GM10248 (cell line): ENCODE measurements around the gene GTPBP4.
A peak's percentile ranks its signal among the peaks of the same experiment; 100 is the strongest.

Experiments used
- CTCF ChIA-PET: fragments of 300-600 bp; sonication (Branson Sonifier 250); formaldehyde crosslinking; extraction: SDS; loops from one replicate; lab custom pipeline; 2021; ENCODE audit warnings: antibody characterized with exemption; lab: Yijun Ruan, JAX
- POLR2A ChIA-PET: fragments of 350-650 bp; sonication (Branson Sonifier 250); formaldehyde crosslinking; extraction: SDS; loops from one replicate; lab custom pipeline; 2020; ENCODE audit warnings: antibody characterized with exemption; lab: Yijun Ruan, JAX
- DNase-seq: peaks from one replicate; pipeline ENCODE4 v3.0.0; 2012; ENCODE audit errors: extremely low spot score
- TF ChIP-seq, protein P1 (sequence below): IDR thresholded peaks from 2 replicates; pipeline ENCODE4 v1.5.1; 2012; ENCODE audit warnings: mild to moderate bottlenecking, low read depth; ENCODE audit errors: extremely low read depth, missing control alignments, control extremely low read depth

The GTPBP4 gene

GRCh38 chr10:1048349-1048731, 60.1 kb downstream of the GTPBP4 start:
- CTCF ChIA-PET, result interaction anchor here (0.7 to 1.5 kb wide), 2 partner anchors 12 to 121 kb away, joined by 3 to 8 read pairs; no protein-coding TSS in a partner anchor
- TF ChIP-seq, protein P1, sequence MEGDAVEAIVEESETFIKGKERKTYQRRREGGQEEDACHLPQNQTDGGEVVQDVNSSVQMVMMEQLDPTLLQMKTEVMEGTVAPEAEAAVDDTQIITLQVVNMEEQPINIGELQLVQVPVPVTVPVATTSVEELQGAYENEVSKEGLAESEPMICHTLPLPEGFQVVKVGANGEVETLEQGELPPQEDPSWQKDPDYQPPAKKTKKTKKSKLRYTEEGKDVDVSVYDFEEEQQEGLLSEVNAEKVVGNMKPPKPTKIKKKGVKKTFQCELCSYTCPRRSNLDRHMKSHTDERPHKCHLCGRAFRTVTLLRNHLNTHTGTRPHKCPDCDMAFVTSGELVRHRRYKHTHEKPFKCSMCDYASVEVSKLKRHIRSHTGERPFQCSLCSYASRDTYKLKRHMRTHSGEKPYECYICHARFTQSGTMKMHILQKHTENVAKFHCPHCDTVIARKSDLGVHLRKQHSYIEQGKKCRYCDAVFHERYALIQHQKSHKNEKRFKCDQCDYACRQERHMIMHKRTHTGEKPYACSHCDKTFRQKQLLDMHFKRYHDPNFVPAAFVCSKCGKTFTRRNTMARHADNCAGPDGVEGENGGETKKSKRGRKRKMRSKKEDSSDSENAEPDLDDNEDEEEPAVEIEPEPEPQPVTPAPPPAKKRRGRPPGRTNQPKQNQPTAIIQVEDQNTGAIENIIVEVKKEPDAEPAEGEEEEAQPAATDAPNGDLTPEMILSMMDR, result no peak
- no peak for DNase-seq
- POLR2A ChIA-PET, result interaction anchor here (1.0 to 3.6 kb wide), 6 partner anchors 12 to 120 kb away, joined by 3 to 33 read pairs (median 4); partner anchors contain the start of gene LARP4B

DNA sequence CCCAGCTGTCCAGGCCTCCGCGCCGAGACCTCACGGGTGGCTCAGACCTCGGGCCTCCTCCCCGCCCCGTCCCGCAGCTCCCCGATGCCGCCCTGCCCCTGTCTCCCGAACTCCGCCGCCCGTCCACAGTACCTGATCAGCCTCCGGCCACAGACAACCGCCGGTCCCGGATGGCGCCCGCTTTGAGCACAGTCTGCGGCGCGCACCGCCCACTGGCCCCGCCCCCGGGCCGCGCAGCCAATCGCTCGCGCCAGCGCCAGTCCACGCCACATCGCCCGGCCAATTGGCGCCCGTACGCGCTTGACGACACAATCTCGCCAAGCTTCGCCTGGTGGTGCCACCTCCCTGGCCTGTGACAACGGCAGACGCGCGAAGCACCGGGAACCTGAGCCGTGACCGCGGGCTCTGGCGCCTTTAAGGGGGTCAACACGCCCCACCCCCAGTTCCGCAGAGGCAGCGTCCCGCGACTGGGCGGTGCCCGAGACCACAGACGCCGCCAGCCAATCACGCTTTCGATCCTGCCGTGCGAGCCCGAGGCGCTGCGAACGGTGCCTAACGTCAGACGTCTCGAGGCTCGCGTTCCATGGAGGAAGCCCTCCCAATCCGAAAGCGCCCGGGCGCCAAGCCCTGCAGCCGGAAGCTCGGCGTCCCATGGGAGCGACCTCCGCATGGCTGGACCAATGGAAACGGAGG, 60.6 kb downstream of the GTPBP4 start, which contains the start of gene IDI1:
Gene IDI1 (minus strand): TSS at position 388 of the 693 bp plus-strand sequence. CDS start 116 bp downstream, at position 272.
- ChIA-PET POLR2A (interaction anchor here (1.0 to 3.6 kb wide), 6 partner anchors 12 to 121 kb away, joined by 3 to 33 read pairs (median 4); partner anchors contain the start of gene LARP4B), CTCF (interaction anchor here (0.7 to 1.5 kb wide), 3 partner anchors 13 to 121 kb away, joined by 3 to 8 read pairs (median 5); partner anchors contain the start of gene GTPBP4)
- TF ChIP-seq, protein P1, result no peak
- DNase-seq, result peak; percentile 97

- DNase-seq, result no peak
- ChIA-PET CTCF (interaction anchor here (1.5 kb wide), 2 partner anchors 13 to 61 kb away, joined by 5 to 8 read pairs; partner anchors contain the start of gene GTPBP4), POLR2A (interaction anchor here (1.0 to 3.6 kb wide), 6 partner anchors 13 to 121 kb away, joined by 3 to 33 read pairs (median 4); partner anchors contain the start of gene LARP4B)
- TF ChIP-seq, protein P1, result no peak
Measured at GRCh38 chr10:1049425-1049958, 61.3 kb downstream of the GTPBP4 start.

DNA sequence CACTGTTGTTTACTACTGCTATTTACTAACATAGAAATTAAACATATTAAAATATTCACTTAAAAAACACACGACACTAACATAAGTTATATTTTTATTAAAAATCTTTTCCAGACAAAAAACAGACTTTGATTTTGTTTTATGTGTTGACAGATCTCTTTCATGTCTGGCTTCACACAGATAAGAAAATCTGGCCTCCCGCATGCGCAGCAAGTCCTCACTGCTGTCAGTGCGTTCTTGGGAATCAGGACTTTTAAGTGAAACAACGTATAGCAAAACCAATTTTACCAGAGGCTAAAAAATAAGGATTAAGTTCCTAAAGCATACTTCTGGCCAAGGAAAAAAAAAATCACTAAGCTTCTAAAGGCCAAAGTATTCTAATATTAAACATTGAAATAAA, 61.9 kb downstream of the GTPBP4 start:
- no peak for DNase-seq
- ChIA-PET CTCF (interaction anchor here (1.5 kb wide), 1 partner anchor 62 kb away, joined by 5 read pairs; the partner anchor contains the start of gene GTPBP4), POLR2A (interaction anchor here (3.6 kb wide), 1 partner anchor 14 kb away, joined by 33 read pairs; no protein-coding TSS in a partner anchor)
- TF ChIP-seq, protein P1, result no peak

DNA sequence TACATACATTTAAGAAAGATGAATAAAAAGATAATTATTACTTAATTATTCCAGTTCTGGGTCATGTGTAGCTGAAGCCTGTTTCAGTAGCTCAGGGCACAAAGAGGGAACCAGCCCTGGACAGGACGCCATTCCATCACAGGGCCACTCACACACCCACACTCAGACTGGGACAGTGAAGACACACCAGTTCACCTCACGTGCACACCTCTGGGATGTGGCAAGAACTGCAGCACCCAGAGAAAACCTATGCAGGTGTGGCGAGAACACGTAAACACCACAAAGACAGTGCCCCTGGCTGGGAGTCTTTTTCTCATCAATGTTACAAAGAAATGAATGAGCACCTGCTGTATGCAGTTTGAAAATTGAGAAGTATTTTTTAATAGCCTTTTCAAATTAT, 62.3 kb downstream of the GTPBP4 start:
- TF ChIP-seq, protein P1, result no peak
- POLR2A ChIA-PET, result interaction anchor here (3.6 kb wide), 1 partner anchor 14 kb away, joined by 33 read pairs; no protein-coding TSS in a partner anchor
- CTCF ChIA-PET, result interaction anchor here (1.5 kb wide), 1 partner anchor 62 kb away, joined by 5 read pairs; the partner anchor contains the start of gene GTPBP4
- DNase-seq, result no peak

DNA sequence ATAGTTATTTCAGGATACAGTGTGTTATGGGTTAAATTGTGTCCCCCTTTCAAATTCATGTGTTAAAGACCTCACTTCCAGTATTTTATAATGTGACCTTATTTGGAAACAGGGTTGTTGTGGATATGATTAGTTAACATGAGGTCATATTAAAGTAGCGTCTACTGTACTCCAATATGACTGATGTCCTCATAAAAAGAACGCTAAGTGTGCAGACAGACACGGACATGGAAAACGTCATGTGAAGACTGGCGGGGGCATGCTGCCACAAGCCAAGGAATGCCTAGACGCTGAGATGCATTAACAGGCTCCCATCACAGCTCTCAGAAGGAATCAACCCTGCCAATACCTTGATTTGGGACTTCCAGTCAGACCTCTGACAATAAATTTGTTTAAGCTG, 66.5 kb downstream of the GTPBP4 start:
- POLR2A ChIA-PET, result no interaction called here
- TF ChIP-seq, protein P1, result no peak
- no peak for DNase-seq
- CTCF ChIA-PET, result no interaction called here
